GM23338 (cell line): ENCODE results near the gene TMEM271. TPM values are rescaled to one million over a fixed set of nuclear protein-coding genes. Genes with fewer than 3 reads are reported as not detected.

Source experiments
- ATAC-seq: fragments of 200-7000 bp; cut with Tn5 transposase; 3 replicates; pipeline ENCODE4 v1.9.1; 2020
- DNase-seq: peaks from one replicate; pipeline ENCODE4 v3.0.0-alpha.2; 2015; ENCODE audit warnings: low spot score
- H2AFZ ChIP-seq: fragments of 200-600 bp; sonication (generic); 2 replicates; pipeline ENCODE4 v1.8.0; 2016; ENCODE audit warnings: antibody characterized with exemption, mild to moderate bottlenecking, moderate library complexity
- H3F3A ChIP-seq: fragments of 200-600 bp; sonication (generic); replicated peaks from 2 replicates; pipeline ENCODE4 v1.8.0; 2017; ENCODE audit warnings: antibody characterized with exemption, mixed run types, low read depth
- H3K27ac ChIP-seq: fragments of 200-600 bp; sonication (generic); 2 replicates; pipeline ENCODE4 v1.6.1; 2016; ENCODE audit warnings: low read depth
- H3K27me3 ChIP-seq: fragments of 200-600 bp; sonication (generic); 2 replicates; pipeline ENCODE4 v1.8.0; 2016; ENCODE audit warnings: mild to moderate bottlenecking, mixed run types, moderate library complexity; ENCODE audit not compliant: insufficient read depth
- H3K36me3 ChIP-seq: fragments of 200-600 bp; sonication (generic); 2 replicates; pipeline ENCODE4 v1.8.0; 2016; ENCODE audit warnings: mild to moderate bottlenecking; ENCODE audit not compliant: insufficient read depth
- H3K4me1 ChIP-seq: fragments of 200-600 bp; sonication (generic); 2 replicates; pipeline ENCODE4 v1.8.0; 2016; ENCODE audit warnings: mild to moderate bottlenecking, moderate library complexity; ENCODE audit not compliant: insufficient read depth
- H3K4me2 ChIP-seq: fragments of 200-600 bp; sonication (generic); 2 replicates; pipeline ENCODE4 v1.7.1; 2017; ENCODE audit warnings: mixed run types
- H3K4me3 ChIP-seq: fragments of 200-600 bp; sonication (generic); 2 replicates; pipeline ENCODE4 v1.6.1; 2016; ENCODE audit warnings: mixed run types
- H3K79me2 ChIP-seq: fragments of 200-600 bp; sonication (generic); replicated peaks from 2 replicates; pipeline ENCODE4 v1.8.0; 2017; ENCODE audit warnings: mild to moderate bottlenecking; ENCODE audit not compliant: insufficient read depth
- H3K9me2 ChIP-seq: fragments of 200-600 bp; sonication (generic); 2 replicates; pipeline ENCODE4 v1.8.0; 2017; ENCODE audit not compliant: insufficient read depth
- H4K20me1 ChIP-seq: fragments of 200-600 bp; sonication (generic); replicated peaks from 2 replicates; pipeline ENCODE4 v1.8.0; 2017; ENCODE audit warnings: mild to moderate bottlenecking; ENCODE audit not compliant: insufficient read depth
- H3K27ac Mint-ChIP-seq: 2 replicates; pipeline ENCODE4 v1.8.0; 2020; ENCODE audit warnings: inconsistent platforms, mild to moderate bottlenecking, moderate library complexity, mixed read lengths
- H3K27me3 Mint-ChIP-seq: 3 replicates; pipeline ENCODE4 v1.8.0; 2022; ENCODE audit warnings: low read depth, mild to moderate bottlenecking, moderate library complexity, mixed read lengths, inconsistent platforms; ENCODE audit not compliant: insufficient read depth, poor library complexity
- H3K36me3 Mint-ChIP-seq: 3 replicates; pipeline ENCODE4 v1.8.0; 2021; ENCODE audit warnings: low read depth, mild to moderate bottlenecking, inconsistent platforms, moderate library complexity, mixed read lengths
- H3K4me1 Mint-ChIP-seq: 3 replicates; pipeline ENCODE4 v1.8.0; 2020; ENCODE audit warnings: mild to moderate bottlenecking, inconsistent platforms, mixed read lengths
- H3K4me3 Mint-ChIP-seq: 3 replicates; pipeline ENCODE4 v1.8.0; 2021; ENCODE audit warnings: moderate library complexity, mild to moderate bottlenecking, inconsistent platforms, mixed read lengths
- H3K9me3 Mint-ChIP-seq: 3 replicates; pipeline ENCODE4 v1.8.0; 2020; ENCODE audit warnings: moderate library complexity, mild to moderate bottlenecking, inconsistent platforms, mixed read lengths
- CREB1 ChIP-seq: fragments of 250-450 bp; sonication (Bioruptor Pico); IDR thresholded peaks from 2 replicates; pipeline ENCODE4 v1.5.0; 2020; ENCODE audit warnings: low read depth, mild to moderate bottlenecking, moderate library complexity
- EZH2 ChIP-seq: fragments of 200-600 bp; sonication (generic); IDR thresholded peaks from one replicate; pipeline ENCODE4 v1.8.0; 2017; ENCODE audit warnings: antibody characterized with exemption, mild to moderate bottlenecking, low read depth; ENCODE audit not compliant: unreplicated experiment
- EZH2phosphoT487 ChIP-seq: fragments of 200-600 bp; sonication (generic); IDR thresholded peaks from one replicate; pipeline ENCODE4 v1.8.1; 2018; ENCODE audit warnings: antibody characterized with exemption; ENCODE audit not compliant: unreplicated experiment
- JUNB ChIP-seq: IDR thresholded peaks from one replicate; pipeline ENCODE4 v1.6.1; 2016; ENCODE audit warnings: antibody characterized with exemption; ENCODE audit not compliant: unreplicated experiment
- NANOG ChIP-seq: IDR thresholded peaks from 2 replicates; pipeline ENCODE4 v1.6.1; 2016; ENCODE audit warnings: antibody characterized with exemption, borderline replicate concordance
- POLR2AphosphoS5 ChIP-seq: IDR thresholded peaks from 2 replicates; pipeline ENCODE4 v1.6.1; 2016; ENCODE audit warnings: antibody characterized with exemption, low read depth
- STAT1 ChIP-seq: IDR thresholded peaks from one replicate; pipeline ENCODE4 v1.6.1; 2016; ENCODE audit warnings: antibody characterized with exemption; ENCODE audit not compliant: unreplicated experiment
- ZNF114 ChIP-seq: fragments of 250-450 bp; sonication (Bioruptor Pico); IDR thresholded peaks from 2 replicates; pipeline ENCODE4 v1.5.0; 2020; ENCODE audit warnings: mild to moderate bottlenecking, moderate library complexity
- ZNF331 ChIP-seq: fragments of 250-450 bp; sonication (Bioruptor Pico); IDR thresholded peaks from 2 replicates; pipeline ENCODE4 v1.5.0; 2020; ENCODE audit warnings: low read depth, mild to moderate bottlenecking, moderate library complexity
- polyA plus RNA-seq: library from polyadenylated mRNA; unstranded; fragments of >200 nt; fragmentation: Nextera tagmentation; extraction: Ambion mirVana; gene quantifications from 2 replicates; pipeline ENCODE4 v1.2.1, GENCODE V29; 2016
- total RNA-seq: library from RNA; depleted of rRNA; stranded (reverse); fragments of >200 nt; shearing (Covaris generic); gene quantifications from 2 replicates; pipeline ENCODE4 v1.2.3, GENCODE V29; 2014
- TF ChIP-seq, protein P1 (sequence below): IDR thresholded peaks from one replicate; pipeline ENCODE4 v1.6.1; 2018; ENCODE audit warnings: antibody characterized with exemption; ENCODE audit not compliant: unreplicated experiment
- TF ChIP-seq, protein P2 (sequence below): fragments of 250-450 bp; sonication (Bioruptor Pico); IDR thresholded peaks from 2 replicates; pipeline ENCODE4 v1.5.0; 2020; ENCODE audit warnings: mild to moderate bottlenecking, moderate library complexity
- TF ChIP-seq, protein P3 (sequence below): IDR thresholded peaks from 2 replicates; pipeline ENCODE4 v1.6.1; 2016; ENCODE audit warnings: antibody characterized with exemption
- TF ChIP-seq, protein P4 (sequence below), 2 experiments: fragments of 200-600 bp in 1 of 2; sonication (generic) in 1 of 2; conservative IDR thresholded peaks; 2 replicates each; pipeline versions ENCODE4 v1.5.1 to v1.6.1; 2016 to 2017; ENCODE audit warnings: antibody characterized with exemption in 2 of 2, low read depth in 2 of 2, mild to moderate bottlenecking in 2 of 2, moderate library complexity in 1 of 2

TMEM271 gene
- total and polyA plus RNA-seq, 2 experiments from 2014 or later: 0.11 TPM; not detected in 1

DNA sequence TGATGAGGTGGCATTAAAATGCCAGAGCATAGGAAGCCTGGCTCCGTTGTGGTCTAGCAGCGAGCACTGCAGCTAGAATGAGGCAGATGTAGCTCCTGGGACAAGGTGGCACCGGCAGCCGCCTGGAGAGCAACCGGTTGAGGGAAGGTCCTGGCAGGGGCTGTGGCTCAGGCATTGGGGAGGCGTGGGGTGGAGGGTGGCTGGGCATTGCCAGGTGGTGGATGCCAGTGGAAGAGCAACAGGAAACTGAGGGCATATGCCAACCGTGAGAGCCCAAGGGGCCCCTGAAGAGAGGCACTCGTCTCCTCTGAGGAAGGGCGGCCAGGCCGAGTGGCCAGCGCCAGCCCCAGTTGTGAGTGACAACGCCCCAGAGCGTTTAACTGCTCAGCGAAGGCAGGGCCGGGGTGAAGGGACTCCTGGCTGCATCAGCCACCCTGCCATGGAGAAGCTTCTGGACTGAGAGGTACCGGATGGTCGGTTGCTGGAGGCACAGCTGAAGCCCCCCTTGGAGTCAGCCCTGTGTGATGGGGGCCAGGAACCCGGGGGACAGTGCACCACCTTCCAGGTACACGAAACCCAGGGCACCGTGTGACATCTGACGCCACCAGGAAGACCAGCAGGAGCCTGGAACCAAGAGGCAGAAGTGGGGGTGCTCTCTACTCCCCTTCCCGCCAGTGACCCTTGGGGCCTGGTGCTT, 36.1 kb upstream of the TMEM271 start:
- Histone ChIP-seq H3K4me1 (no peaks in the 10 kb centered on the region), H2AFZ (no peak overlapping the region), H3K4me3 (no peak overlapping the region), H3K36me3 (no peaks in the 10 kb centered on the region), H3K9me2 (no peaks in the 10 kb centered on the region), H3K4me2 (no peak overlapping the region), H3K27ac (no peak overlapping the region), H3K79me2 (no peaks in the 10 kb centered on the region), H3F3A (no peaks in the 10 kb centered on the region), H4K20me1 (no peaks in the 10 kb centered on the region; the same call in 1 of the 2 replicates), H3K27me3 (no peaks in the 10 kb centered on the region)
- Mint-ChIP-seq H3K4me3 (no peak overlapping the region), H3K27me3 (peaks cover 5% of the 10 kb centered on the region), H3K27ac (no peak overlapping the region), H3K9me3 (no peaks in the 10 kb centered on the region), H3K4me1 (peaks cover 3% of the 10 kb centered on the region; the same call in 1 of the 3 replicates), H3K36me3 (peaks cover 2% of the 10 kb centered on the region; the same call in 1 of the 3 replicates)
- DNase-seq (no peak), ATAC-seq (no peak)
- TF ChIP-seq POLR2AphosphoS5 (no peak), EZH2phosphoT487 (no peak), NANOG (no peak), JUNB (no peak), EZH2 (no peak), ZNF331 (CRISPR knock-in tag) (no peak), STAT1 (no peak), CREB1 (CRISPR knock-in tag) (no peak), ZNF114 (CRISPR knock-in tag) (no peak)
- TF ChIP-seq, protein P1, sequence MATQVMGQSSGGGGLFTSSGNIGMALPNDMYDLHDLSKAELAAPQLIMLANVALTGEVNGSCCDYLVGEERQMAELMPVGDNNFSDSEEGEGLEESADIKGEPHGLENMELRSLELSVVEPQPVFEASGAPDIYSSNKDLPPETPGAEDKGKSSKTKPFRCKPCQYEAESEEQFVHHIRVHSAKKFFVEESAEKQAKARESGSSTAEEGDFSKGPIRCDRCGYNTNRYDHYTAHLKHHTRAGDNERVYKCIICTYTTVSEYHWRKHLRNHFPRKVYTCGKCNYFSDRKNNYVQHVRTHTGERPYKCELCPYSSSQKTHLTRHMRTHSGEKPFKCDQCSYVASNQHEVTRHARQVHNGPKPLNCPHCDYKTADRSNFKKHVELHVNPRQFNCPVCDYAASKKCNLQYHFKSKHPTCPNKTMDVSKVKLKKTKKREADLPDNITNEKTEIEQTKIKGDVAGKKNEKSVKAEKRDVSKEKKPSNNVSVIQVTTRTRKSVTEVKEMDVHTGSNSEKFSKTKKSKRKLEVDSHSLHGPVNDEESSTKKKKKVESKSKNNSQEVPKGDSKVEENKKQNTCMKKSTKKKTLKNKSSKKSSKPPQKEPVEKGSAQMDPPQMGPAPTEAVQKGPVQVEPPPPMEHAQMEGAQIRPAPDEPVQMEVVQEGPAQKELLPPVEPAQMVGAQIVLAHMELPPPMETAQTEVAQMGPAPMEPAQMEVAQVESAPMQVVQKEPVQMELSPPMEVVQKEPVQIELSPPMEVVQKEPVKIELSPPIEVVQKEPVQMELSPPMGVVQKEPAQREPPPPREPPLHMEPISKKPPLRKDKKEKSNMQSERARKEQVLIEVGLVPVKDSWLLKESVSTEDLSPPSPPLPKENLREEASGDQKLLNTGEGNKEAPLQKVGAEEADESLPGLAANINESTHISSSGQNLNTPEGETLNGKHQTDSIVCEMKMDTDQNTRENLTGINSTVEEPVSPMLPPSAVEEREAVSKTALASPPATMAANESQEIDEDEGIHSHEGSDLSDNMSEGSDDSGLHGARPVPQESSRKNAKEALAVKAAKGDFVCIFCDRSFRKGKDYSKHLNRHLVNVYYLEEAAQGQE: no peak
- TF ChIP-seq, protein P2, sequence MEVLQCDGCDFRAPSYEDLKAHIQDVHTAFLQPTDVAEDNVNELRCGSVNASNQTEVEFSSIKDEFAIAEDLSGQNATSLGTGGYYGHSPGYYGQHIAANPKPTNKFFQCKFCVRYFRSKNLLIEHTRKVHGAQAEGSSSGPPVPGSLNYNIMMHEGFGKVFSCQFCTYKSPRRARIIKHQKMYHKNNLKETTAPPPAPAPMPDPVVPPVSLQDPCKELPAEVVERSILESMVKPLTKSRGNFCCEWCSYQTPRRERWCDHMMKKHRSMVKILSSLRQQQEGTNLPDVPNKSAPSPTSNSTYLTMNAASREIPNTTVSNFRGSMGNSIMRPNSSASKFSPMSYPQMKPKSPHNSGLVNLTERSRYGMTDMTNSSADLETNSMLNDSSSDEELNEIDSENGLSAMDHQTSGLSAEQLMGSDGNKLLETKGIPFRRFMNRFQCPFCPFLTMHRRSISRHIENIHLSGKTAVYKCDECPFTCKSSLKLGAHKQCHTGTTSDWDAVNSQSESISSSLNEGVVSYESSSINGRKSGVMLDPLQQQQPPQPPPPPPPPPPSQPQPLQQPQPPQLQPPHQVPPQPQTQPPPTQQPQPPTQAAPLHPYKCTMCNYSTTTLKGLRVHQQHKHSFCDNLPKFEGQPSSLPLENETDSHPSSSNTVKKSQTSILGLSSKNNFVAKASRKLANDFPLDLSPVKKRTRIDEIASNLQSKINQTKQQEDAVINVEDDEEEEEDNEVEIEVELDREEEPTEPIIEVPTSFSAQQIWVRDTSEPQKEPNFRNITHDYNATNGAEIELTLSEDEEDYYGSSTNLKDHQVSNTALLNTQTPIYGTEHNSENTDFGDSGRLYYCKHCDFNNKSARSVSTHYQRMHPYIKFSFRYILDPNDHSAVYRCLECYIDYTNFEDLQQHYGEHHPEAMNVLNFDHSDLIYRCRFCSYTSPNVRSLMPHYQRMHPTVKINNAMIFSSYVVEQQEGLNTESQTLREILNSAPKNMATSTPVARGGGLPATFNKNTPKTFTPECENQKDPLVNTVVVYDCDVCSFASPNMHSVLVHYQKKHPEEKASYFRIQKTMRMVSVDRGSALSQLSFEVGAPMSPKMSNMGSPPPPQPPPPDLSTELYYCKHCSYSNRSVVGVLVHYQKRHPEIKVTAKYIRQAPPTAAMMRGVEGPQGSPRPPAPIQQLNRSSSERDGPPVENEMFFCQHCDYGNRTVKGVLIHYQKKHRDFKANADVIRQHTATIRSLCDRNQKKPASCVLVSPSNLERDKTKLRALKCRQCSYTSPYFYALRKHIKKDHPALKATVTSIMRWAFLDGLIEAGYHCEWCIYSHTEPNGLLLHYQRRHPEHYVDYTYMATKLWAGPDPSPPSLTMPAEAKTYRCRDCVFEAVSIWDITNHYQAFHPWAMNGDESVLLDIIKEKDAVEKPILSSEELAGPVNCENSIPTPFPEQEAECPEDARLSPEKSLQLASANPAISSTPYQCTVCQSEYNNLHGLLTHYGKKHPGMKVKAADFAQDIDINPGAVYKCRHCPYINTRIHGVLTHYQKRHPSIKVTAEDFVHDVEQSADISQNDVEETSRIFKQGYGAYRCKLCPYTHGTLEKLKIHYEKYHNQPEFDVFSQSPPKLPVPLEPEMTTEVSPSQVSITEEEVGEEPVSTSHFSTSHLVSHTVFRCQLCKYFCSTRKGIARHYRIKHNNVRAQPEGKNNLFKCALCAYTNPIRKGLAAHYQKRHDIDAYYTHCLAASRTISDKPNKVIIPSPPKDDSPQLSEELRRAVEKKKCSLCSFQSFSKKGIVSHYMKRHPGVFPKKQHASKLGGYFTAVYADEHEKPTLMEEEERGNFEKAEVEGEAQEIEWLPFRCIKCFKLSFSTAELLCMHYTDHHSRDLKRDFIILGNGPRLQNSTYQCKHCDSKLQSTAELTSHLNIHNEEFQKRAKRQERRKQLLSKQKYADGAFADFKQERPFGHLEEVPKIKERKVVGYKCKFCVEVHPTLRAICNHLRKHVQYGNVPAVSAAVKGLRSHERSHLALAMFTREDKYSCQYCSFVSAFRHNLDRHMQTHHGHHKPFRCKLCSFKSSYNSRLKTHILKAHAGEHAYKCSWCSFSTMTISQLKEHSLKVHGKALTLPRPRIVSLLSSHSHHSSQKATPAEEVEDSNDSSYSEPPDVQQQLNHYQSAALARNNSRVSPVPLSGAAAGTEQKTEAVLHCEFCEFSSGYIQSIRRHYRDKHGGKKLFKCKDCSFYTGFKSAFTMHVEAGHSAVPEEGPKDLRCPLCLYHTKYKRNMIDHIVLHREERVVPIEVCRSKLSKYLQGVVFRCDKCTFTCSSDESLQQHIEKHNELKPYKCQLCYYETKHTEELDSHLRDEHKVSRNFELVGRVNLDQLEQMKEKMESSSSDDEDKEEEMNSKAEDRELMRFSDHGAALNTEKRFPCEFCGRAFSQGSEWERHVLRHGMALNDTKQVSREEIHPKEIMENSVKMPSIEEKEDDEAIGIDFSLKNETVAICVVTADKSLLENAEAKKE: no peak
- TF ChIP-seq, protein P3, sequence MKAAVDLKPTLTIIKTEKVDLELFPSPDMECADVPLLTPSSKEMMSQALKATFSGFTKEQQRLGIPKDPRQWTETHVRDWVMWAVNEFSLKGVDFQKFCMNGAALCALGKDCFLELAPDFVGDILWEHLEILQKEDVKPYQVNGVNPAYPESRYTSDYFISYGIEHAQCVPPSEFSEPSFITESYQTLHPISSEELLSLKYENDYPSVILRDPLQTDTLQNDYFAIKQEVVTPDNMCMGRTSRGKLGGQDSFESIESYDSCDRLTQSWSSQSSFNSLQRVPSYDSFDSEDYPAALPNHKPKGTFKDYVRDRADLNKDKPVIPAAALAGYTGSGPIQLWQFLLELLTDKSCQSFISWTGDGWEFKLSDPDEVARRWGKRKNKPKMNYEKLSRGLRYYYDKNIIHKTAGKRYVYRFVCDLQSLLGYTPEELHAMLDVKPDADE: no peak
- TF ChIP-seq, protein P4, sequence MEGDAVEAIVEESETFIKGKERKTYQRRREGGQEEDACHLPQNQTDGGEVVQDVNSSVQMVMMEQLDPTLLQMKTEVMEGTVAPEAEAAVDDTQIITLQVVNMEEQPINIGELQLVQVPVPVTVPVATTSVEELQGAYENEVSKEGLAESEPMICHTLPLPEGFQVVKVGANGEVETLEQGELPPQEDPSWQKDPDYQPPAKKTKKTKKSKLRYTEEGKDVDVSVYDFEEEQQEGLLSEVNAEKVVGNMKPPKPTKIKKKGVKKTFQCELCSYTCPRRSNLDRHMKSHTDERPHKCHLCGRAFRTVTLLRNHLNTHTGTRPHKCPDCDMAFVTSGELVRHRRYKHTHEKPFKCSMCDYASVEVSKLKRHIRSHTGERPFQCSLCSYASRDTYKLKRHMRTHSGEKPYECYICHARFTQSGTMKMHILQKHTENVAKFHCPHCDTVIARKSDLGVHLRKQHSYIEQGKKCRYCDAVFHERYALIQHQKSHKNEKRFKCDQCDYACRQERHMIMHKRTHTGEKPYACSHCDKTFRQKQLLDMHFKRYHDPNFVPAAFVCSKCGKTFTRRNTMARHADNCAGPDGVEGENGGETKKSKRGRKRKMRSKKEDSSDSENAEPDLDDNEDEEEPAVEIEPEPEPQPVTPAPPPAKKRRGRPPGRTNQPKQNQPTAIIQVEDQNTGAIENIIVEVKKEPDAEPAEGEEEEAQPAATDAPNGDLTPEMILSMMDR (conservative IDR thresholded peaks at IDR 0.05; ENCODE audit: low read depth in 2 of 2): no peak
